OCI-LY1 (cell line): Measurements from ENCODE around the gene SNRK.

Experiments
- H2AFZ ChIP-seq: fragments of 200-600 bp; sonication (generic), shearing (Covaris generic); 2 replicates; pipeline ENCODE4 v1.6.0; 2014; ENCODE audit warnings: antibody characterized with exemption, mild to moderate bottlenecking, low read length
- H3F3A ChIP-seq: fragments of 200-600 bp; sonication (generic), shearing (Covaris generic); 2 replicates; pipeline ENCODE4 v1.6.0; 2014; ENCODE audit warnings: mild to moderate bottlenecking, antibody characterized with exemption, low read length, moderate library complexity; ENCODE audit not compliant: insufficient read depth
- H3K27ac ChIP-seq: fragments of 200-600 bp; sonication (generic); 2 replicates; pipeline ENCODE4 v1.5.1; 2014; ENCODE audit warnings: low read length, mixed run types, mild to moderate bottlenecking, low read depth; ENCODE audit not compliant: poor library complexity, severe bottlenecking
- H3K27me3 ChIP-seq: fragments of 200-600 bp; sonication (generic); 2 replicates; pipeline ENCODE4 v1.6.0; 2014; ENCODE audit warnings: antibody characterized with exemption, mild to moderate bottlenecking, low read length, moderate library complexity; ENCODE audit not compliant: insufficient read depth
- H3K36me3 ChIP-seq: fragments of 200-600 bp; sonication (generic); 2 replicates; pipeline ENCODE4 v1.6.1; 2014; ENCODE audit warnings: mild to moderate bottlenecking, antibody characterized with exemption, low read length, moderate library complexity, mixed read lengths; ENCODE audit not compliant: insufficient read depth
- H3K4me1 ChIP-seq: fragments of 200-600 bp; sonication (generic); 2 replicates; pipeline ENCODE4 v1.5.1; 2014; ENCODE audit warnings: mild to moderate bottlenecking, low read length, moderate library complexity; ENCODE audit not compliant: insufficient read depth, severe bottlenecking
- H3K4me2 ChIP-seq: fragments of 200-600 bp; sonication (generic), shearing (Covaris generic); 2 replicates; pipeline ENCODE4 v1.6.1; 2014; ENCODE audit warnings: low read length
- H3K4me3 ChIP-seq: fragments of 200-600 bp; sonication (generic); 2 replicates; pipeline ENCODE4 v1.5.1; 2014; ENCODE audit warnings: low read length, low read depth, mild to moderate bottlenecking, mixed read lengths; ENCODE audit not compliant: poor library complexity, severe bottlenecking
- H3K79me2 ChIP-seq: fragments of 200-600 bp; shearing (Covaris generic); 2 replicates; pipeline ENCODE4 v1.6.1; 2016; ENCODE audit warnings: mixed run types, low read length, mixed read lengths; ENCODE audit not compliant: insufficient read depth
- H3K9ac ChIP-seq: fragments of 200-600 bp; sonication (generic), shearing (Covaris generic); 2 replicates; pipeline ENCODE4 v1.6.1; 2014; ENCODE audit warnings: mild to moderate bottlenecking, low read length, mixed read lengths
- H3K9me2 ChIP-seq: fragments of 200-600 bp; sonication (generic), shearing (Covaris generic); 2 replicates; pipeline ENCODE4 v1.6.1; 2014; ENCODE audit warnings: low read depth, mild to moderate bottlenecking, low read length, mixed read lengths
- H3K9me3 ChIP-seq: fragments of 200-600 bp; shearing (Covaris generic); 2 replicates; pipeline ENCODE4 v1.6.1; 2014; ENCODE audit warnings: low read length, mixed read lengths
- H4K20me1 ChIP-seq: fragments of 200-600 bp; sonication (generic), shearing (Covaris generic); 2 replicates; pipeline ENCODE4 v1.6.0; 2016; ENCODE audit warnings: mild to moderate bottlenecking, low read length; ENCODE audit not compliant: insufficient read depth
- CTCF ChIP-seq: fragments of 200-600 bp; sonication (generic), shearing (Covaris generic); IDR thresholded peaks from 2 replicates; pipeline ENCODE4 v1.5.1; 2017; ENCODE audit warnings: mild to moderate bottlenecking, antibody characterized with exemption, low read length, moderate library complexity, mixed read lengths
- EZH2 ChIP-seq: fragments of 200-600 bp; sonication (generic), shearing (Covaris generic); IDR thresholded peaks from 2 replicates; pipeline ENCODE4 v1.8.0; 2017; ENCODE audit warnings: borderline replicate concordance, mixed run types, mild to moderate bottlenecking, antibody characterized with exemption, low read length, moderate library complexity, mixed read lengths

SNRK gene

GRCh38 chr3:43249405-43249804, 36.9 kb upstream of the SNRK start:
- no peaks in the 10 kb centered on the region for H3K9me2 ChIP-seq
- no peak overlapping the region for H3K9ac ChIP-seq
- H3K27ac ChIP-seq: no peak overlapping the region
- H2AFZ ChIP-seq: no peak overlapping the region
- no peak overlapping the region for H3K4me2 ChIP-seq
- H3K79me2 ChIP-seq: no peaks in the 10 kb centered on the region
- H3K9me3 ChIP-seq: no peaks in the 10 kb centered on the region
- no peaks in the 10 kb centered on the region for H4K20me1 ChIP-seq
- no peaks in the 10 kb centered on the region for H3K27me3 ChIP-seq
- H3F3A ChIP-seq: no peaks in the 10 kb centered on the region
- peaks cover 7% of the 10 kb centered on the region for H3K4me1 ChIP-seq
- TF ChIP-seq EZH2 (no peak), CTCF (no peak)
- H3K4me3 ChIP-seq: no peak overlapping the region
- H3K36me3 ChIP-seq: no peaks in the 10 kb centered on the region

- H3F3A ChIP-seq: no peaks in the 10 kb centered on the region
- H3K9me3 ChIP-seq: no peaks in the 10 kb centered on the region
- TF ChIP-seq CTCF (no peak), EZH2 (no peak)
- H3K4me2 ChIP-seq: no peak overlapping the region
- no peaks in the 10 kb centered on the region for H3K4me1 ChIP-seq
- no peaks in the 10 kb centered on the region for H4K20me1 ChIP-seq
- no peaks in the 10 kb centered on the region for H3K36me3 ChIP-seq
- H3K79me2 ChIP-seq: no peaks in the 10 kb centered on the region
- no peak overlapping the region for H2AFZ ChIP-seq
- no peak overlapping the region for H3K4me3 ChIP-seq
- H3K27me3 ChIP-seq: no peaks in the 10 kb centered on the region
- no peak overlapping the region for H3K27ac ChIP-seq
- H3K9ac ChIP-seq: no peak overlapping the region
- no peaks in the 10 kb centered on the region for H3K9me2 ChIP-seq
Observed at GRCh38 chr3:43253294-43253693, 33.0 kb upstream of the SNRK start.

GRCh38 chr3:43254125-43254524, 32.2 kb upstream of the SNRK start:
- no peak overlapping the region for H3K4me3 ChIP-seq
- H4K20me1 ChIP-seq: no peaks in the 10 kb centered on the region
- no peak overlapping the region for H3K4me2 ChIP-seq
- H3K27me3 ChIP-seq: no peaks in the 10 kb centered on the region
- no peaks in the 10 kb centered on the region for H3K36me3 ChIP-seq
- H3K9me2 ChIP-seq: no peaks in the 10 kb centered on the region
- no peak overlapping the region for H2AFZ ChIP-seq
- H3K9ac ChIP-seq: no peak overlapping the region
- no peaks in the 10 kb centered on the region for H3K9me3 ChIP-seq
- no peak overlapping the region for H3K27ac ChIP-seq
- TF ChIP-seq CTCF: no peak
- TF ChIP-seq EZH2: no peak
- H3K4me1 ChIP-seq: no peaks in the 10 kb centered on the region
- H3F3A ChIP-seq: no peaks in the 10 kb centered on the region
- H3K79me2 ChIP-seq: no peaks in the 10 kb centered on the region
